Panc1 (cell line): ENCODE data around the gene MSI2. TPM values are rescaled to one million over a fixed set of nuclear protein-coding genes. Genes with fewer than 3 reads are reported as not detected.

Experiments used
- ATAC-seq: fragments of 200-7000 bp; cut with Tn5 transposase; 2 replicates; pipeline ENCODE4 v1.9.1; 2020; ENCODE audit warnings: mild to moderate bottlenecking, moderate library complexity
- BruUV-seq: library from RNA; stranded (reverse); fragments of 400-500 nt; replicated peaks from 2 replicates; lab custom pipeline; 2021; lab: Mats Ljungman, UMichigan
- CTCF ChIA-PET: fragments of 300-600 bp; sonication (Branson Sonifier 250); formaldehyde crosslinking; loops from one replicate; lab custom pipeline; 2022; ENCODE audit warnings: antibody characterized with exemption; lab: Charles Lee
- POLR2A ChIA-PET: fragments of 300-600 bp; sonication (Branson Sonifier 250); formaldehyde crosslinking; loops from one replicate; lab custom pipeline; 2022; ENCODE audit warnings: antibody characterized with exemption; lab: Charles Lee
- DNase-seq: peaks from one replicate; pipeline ENCODE4 v3.0.0-alpha.2; 2010; ENCODE audit warnings: low read depth, low spot score
- H3K27ac ChIP-seq: 2 replicates; pipeline ENCODE4 v1.5.1; 2011; ENCODE audit warnings: mild to moderate bottlenecking, low read length, inconsistent platforms
- H3K27me3 ChIP-seq: fragments of 200-500 bp; sonication (Bioruptor generic); 2 replicates; pipeline ENCODE4 v1.6.0; 2014; ENCODE audit warnings: low read length, inconsistent platforms; ENCODE audit not compliant: control insufficient read depth, insufficient read depth
- H3K36me3 ChIP-seq: fragments of 200-500 bp; sonication (Bioruptor generic); 2 replicates; pipeline ENCODE4 v1.5.1; 2014; ENCODE audit warnings: inconsistent platforms, mild to moderate bottlenecking, low read length, moderate library complexity; ENCODE audit not compliant: control insufficient read depth, insufficient read depth
- H3K4me1 ChIP-seq: 2 replicates; pipeline ENCODE4 v1.5.1; 2011; ENCODE audit warnings: inconsistent platforms, mild to moderate bottlenecking, low read length, moderate library complexity; ENCODE audit not compliant: control insufficient read depth, insufficient read depth
- H3K4me3 ChIP-seq, 2 experiments: 2 replicates each; pipeline ENCODE4 v1.5.1; 2011 to 2012; ENCODE audit warnings: low read depth in 2 of 2, low read length in 2 of 2, mild to moderate bottlenecking in 2 of 2, inconsistent platforms in 1 of 2, moderate library complexity in 1 of 2
- H3K9me3 ChIP-seq: fragments of 200-500 bp; sonication (Bioruptor generic); 2 replicates; pipeline ENCODE4 v1.5.1; 2014; ENCODE audit warnings: low read depth, mild to moderate bottlenecking, inconsistent platforms, low read length, moderate library complexity; ENCODE audit not compliant: control insufficient read depth, insufficient read depth
- POLR2AphosphoS5 ChIP-seq: IDR thresholded peaks from 2 replicates; pipeline ENCODE4 v1.6.1; 2012; ENCODE audit warnings: mild to moderate bottlenecking, low read depth, low read length, moderate library complexity
- SIN3A ChIP-seq: IDR thresholded peaks from 2 replicates; pipeline ENCODE4 v1.6.1; 2012; ENCODE audit warnings: low read depth, mild to moderate bottlenecking, low read length, moderate library complexity, borderline replicate concordance; ENCODE audit not compliant: insufficient read depth
- TCF7L2 ChIP-seq: IDR thresholded peaks from 2 replicates; pipeline ENCODE4 v1.6.1; 2011; ENCODE audit warnings: mild to moderate bottlenecking, low read depth, low read length, inconsistent platforms
- in situ Hi-C: cut with HindIII; loops from 2 replicates; pipeline ENCODE4 v1.10.0; 2016; ENCODE audit warnings: low sequenced_read_pairs, low pct_unique_long_range_greater_than_20kb
- intact Hi-C: fragments of 100-400 bp; cut with micrococcal nuclease; formaldehyde crosslinking; loops from one replicate; pipeline ENCODE4 v1.10.0; 2022; ENCODE audit not compliant: unreplicated experiment
- total RNA-seq: library from RNA; stranded (reverse); gene quantifications from one replicate; pipeline ENCODE4 v1.2.1, GENCODE V29; 2021; ENCODE audit not compliant: unreplicated experiment
- TF ChIP-seq, protein P1 (sequence below): fragments of 450-650 bp; IDR thresholded peaks from 2 replicates; pipeline ENCODE4 v1.5.1; 2017; ENCODE audit warnings: mild to moderate bottlenecking
- TF ChIP-seq, protein P2 (sequence below), 2 experiments: IDR thresholded peaks; 2 replicates each; pipeline ENCODE4 v1.6.1; 2011 to 2012; ENCODE audit warnings: low read depth in 2 of 2, control low read depth in 1 of 2, low read length in 1 of 2, mild to moderate bottlenecking in 1 of 2, moderate library complexity in 1 of 2; ENCODE audit not compliant: insufficient read depth in 1 of 2

Gene MSI2
- total RNA-seq, 1 experiment from 2014 or later: 38.5 TPM

DNA sequence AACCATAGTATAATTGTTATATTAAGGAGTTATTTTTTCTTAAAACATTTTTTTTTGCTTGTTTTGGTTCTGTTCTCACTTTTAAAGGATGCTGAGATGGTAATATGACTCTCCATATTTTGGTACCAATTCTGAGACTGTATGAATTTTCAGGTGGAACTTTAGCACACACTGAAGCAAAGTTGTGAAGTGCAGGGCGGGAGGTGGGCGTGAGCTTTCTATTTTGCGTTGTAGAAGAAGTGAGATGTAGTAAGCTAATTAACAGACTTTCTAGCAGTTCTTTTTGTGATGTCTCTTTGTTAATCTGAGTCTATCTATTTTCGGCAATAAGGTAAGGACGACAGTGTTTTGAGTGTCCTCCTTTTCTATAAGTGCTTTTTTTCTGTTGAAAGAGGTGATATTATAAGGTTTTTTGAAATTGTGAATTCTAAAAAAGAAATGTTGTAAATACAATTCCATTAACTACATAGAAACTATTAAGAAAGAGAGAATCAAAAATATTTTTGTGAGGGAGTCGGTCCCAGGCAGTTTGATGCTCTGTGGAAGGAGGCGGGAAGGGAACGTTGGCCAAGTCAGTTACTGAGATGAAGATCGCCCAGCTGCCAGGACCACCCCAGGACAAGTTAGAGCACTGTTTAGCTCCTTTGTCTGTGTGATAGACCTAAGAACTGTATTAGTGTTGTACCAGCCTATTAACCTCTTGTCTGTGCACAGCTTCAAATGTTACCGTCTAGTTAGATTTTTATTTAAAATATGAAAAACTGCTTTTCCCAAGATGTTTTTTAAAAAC lies 423.8 kb downstream of the MSI2 start:
- no peaks in the 10 kb centered on the region for H3K27me3 ChIP-seq
- TF ChIP-seq, protein P1, sequence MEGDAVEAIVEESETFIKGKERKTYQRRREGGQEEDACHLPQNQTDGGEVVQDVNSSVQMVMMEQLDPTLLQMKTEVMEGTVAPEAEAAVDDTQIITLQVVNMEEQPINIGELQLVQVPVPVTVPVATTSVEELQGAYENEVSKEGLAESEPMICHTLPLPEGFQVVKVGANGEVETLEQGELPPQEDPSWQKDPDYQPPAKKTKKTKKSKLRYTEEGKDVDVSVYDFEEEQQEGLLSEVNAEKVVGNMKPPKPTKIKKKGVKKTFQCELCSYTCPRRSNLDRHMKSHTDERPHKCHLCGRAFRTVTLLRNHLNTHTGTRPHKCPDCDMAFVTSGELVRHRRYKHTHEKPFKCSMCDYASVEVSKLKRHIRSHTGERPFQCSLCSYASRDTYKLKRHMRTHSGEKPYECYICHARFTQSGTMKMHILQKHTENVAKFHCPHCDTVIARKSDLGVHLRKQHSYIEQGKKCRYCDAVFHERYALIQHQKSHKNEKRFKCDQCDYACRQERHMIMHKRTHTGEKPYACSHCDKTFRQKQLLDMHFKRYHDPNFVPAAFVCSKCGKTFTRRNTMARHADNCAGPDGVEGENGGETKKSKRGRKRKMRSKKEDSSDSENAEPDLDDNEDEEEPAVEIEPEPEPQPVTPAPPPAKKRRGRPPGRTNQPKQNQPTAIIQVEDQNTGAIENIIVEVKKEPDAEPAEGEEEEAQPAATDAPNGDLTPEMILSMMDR: no peak
- no peak for TF ChIP-seq TCF7L2
- no peak for TF ChIP-seq POLR2AphosphoS5
- DNase-seq (no peak), ATAC-seq (no peak)
- intact Hi-C loops: no loop called here
- in situ Hi-C loops: no loop called here
- no peaks in the 10 kb centered on the region for H3K36me3 ChIP-seq
- H3K27ac ChIP-seq: no peak overlapping the region
- H3K4me1 ChIP-seq: no peaks in the 10 kb centered on the region
- H3K9me3 ChIP-seq: no peaks in the 10 kb centered on the region
- BruUV-seq: TSS peak; percentile 46
- ChIA-PET CTCF (no interaction called here), POLR2A (interaction anchor here (0.7 kb wide), 1 partner anchor 52 kb away, joined by 3 read pairs; no protein-coding TSS in a partner anchor)
- no peak overlapping the region for H3K4me3 ChIP-seq

DNA sequence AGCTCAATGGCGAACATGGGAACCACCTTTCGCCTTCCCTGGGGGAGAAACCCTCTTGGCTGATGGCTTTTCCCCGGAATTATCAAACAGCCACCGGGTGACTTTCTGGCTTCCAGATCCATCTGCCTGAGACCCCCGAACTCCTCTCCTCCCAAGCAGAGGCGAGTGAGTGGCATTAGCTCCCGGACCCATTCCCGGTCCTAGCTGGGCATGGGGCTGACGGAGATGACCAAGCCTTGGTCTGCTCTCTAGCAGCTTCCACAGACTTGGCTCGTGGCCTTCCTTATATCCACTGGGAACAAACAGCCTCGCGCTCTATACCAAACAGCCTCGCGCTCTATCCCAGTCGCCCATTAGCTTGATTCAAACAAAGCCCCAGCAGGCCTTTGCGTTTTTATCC lies 426.4 kb downstream of the MSI2 start:
- in situ Hi-C loops (no loop called here), intact Hi-C loops (no loop called here)
- H3K4me1 ChIP-seq: no peaks in the 10 kb centered on the region
- DNase-seq (no peak), ATAC-seq (no peak)
- no peak overlapping the region for H3K4me3 ChIP-seq
- H3K9me3 ChIP-seq: no peaks in the 10 kb centered on the region
- BruUV-seq: no TSS peak
- CTCF ChIA-PET: interaction anchor here (1.3 kb wide), 1 partner anchor 11 kb away, joined by 4 read pairs; no protein-coding TSS in a partner anchor
- TF ChIP-seq POLR2AphosphoS5 (no peak), SIN3A (no peak), TCF7L2 (no peak)
- TF ChIP-seq, protein P1: no peak
- TF ChIP-seq, protein P2, sequence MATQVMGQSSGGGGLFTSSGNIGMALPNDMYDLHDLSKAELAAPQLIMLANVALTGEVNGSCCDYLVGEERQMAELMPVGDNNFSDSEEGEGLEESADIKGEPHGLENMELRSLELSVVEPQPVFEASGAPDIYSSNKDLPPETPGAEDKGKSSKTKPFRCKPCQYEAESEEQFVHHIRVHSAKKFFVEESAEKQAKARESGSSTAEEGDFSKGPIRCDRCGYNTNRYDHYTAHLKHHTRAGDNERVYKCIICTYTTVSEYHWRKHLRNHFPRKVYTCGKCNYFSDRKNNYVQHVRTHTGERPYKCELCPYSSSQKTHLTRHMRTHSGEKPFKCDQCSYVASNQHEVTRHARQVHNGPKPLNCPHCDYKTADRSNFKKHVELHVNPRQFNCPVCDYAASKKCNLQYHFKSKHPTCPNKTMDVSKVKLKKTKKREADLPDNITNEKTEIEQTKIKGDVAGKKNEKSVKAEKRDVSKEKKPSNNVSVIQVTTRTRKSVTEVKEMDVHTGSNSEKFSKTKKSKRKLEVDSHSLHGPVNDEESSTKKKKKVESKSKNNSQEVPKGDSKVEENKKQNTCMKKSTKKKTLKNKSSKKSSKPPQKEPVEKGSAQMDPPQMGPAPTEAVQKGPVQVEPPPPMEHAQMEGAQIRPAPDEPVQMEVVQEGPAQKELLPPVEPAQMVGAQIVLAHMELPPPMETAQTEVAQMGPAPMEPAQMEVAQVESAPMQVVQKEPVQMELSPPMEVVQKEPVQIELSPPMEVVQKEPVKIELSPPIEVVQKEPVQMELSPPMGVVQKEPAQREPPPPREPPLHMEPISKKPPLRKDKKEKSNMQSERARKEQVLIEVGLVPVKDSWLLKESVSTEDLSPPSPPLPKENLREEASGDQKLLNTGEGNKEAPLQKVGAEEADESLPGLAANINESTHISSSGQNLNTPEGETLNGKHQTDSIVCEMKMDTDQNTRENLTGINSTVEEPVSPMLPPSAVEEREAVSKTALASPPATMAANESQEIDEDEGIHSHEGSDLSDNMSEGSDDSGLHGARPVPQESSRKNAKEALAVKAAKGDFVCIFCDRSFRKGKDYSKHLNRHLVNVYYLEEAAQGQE (IDR thresholded peaks at IDR 0.05; ENCODE audit: insufficient read depth in 1 of 2, low read depth in 2 of 2, low read length in 1 of 2): no peak
- H3K27me3 ChIP-seq: no peaks in the 10 kb centered on the region
- H3K27ac ChIP-seq: no peak overlapping the region
- POLR2A ChIA-PET: no interaction called here
- H3K36me3 ChIP-seq: no peaks in the 10 kb centered on the region
